Posterior cingulate gyrus (tissue), 11 donors: Measurements from ENCODE around the gene IL1RAPL2.

ENCODE experiments used
- DNase-seq, 10 donors: peaks; one replicate each; pipeline versions ENCODE4 v3.0.0 to v3.0.0-alpha.2; 2020 to 2021; ENCODE audit warnings: mixed read lengths in 3 of 10
- intact Hi-C: fragments of 100-400 bp; cut with DNase I; formaldehyde crosslinking; loops from one replicate; pipeline ENCODE4 v1.15.1; 2023

Gene IL1RAPL2

DNA sequence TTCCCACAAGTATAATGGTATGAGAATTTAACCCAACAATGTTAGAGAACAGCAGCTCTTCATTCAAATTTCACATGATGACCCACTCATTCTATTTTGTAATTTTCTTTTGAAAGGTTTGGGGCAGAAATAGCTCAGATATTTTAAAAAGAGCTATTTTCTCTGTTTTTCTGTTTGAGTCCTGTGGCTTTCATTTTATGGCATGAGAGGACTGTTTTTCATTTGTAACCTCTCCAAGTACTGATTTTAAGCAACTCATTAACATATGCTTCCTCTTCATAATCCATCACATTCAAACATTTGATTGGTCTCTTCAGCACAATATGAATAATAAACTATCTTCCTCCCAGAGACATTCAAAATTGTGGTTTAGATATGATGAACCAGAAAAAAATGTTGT, 783.5 kb downstream of the IL1RAPL2 start:
- DNase-seq = no peak
- intact Hi-C loops = no loop called here

DNA sequence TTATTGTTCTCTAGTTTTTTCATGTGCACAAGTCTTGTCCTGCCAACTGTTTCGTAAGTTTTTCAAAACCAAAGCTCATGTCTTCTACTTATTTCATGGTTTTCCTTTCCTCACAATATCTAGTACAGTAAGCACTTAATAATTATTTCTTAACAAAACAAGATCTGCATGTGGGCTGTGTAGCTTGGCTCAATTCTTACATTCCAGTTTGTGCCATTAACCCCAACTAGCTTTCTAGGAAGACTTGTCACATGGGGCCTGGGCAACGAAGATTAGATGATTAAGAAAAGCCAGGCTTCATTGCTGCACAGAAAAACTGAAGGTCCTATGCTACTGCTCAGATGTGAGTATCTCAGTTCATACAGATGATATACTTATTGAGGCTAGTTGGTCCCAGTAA, 809.8 kb downstream of the IL1RAPL2 start:
- intact Hi-C loops = no loop called here
- DNase-seq = no peak

DNA sequence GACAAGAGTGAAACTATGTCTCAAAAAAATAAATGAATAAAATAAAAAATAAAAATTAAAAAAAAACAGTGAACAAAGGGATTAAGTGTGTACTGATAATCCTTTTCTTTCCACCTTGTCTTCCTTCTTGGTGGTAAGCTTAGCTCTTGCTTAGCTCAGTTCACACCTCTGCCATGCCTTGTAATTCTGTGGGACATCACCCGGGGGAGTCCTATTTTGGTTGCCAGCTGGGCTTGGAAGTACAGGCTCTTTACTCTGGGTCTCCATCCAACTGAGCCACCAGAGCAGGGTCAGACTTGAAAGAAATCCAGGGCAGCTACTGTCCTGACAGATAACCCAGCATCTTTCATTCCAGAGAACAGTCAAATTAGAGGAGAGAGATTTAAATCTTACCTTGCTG, 858.7 kb downstream of the IL1RAPL2 start:
- intact Hi-C loops = no loop called here
- no peak for DNase-seq

DNA sequence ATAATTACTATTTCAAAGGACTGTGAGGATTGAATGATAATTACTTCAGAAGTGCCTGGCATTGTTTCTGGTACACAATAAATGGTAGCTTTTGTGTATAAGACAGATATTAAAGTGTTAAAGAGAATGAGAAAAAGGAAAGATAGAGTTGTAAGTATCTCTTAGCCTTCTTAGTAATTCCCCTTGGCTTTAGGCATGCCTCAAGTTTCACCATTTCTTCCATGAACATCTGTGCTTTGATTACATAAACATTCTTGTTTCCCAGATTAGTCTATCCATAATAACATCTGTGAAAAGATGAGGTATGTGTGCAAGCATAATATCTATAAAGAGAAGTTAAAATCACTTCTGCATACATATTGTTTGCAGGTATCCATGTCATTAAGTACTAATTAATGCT, 885.4 kb downstream of the IL1RAPL2 start:
- DNase-seq = no peak
- intact Hi-C loops = no loop called here

DNA sequence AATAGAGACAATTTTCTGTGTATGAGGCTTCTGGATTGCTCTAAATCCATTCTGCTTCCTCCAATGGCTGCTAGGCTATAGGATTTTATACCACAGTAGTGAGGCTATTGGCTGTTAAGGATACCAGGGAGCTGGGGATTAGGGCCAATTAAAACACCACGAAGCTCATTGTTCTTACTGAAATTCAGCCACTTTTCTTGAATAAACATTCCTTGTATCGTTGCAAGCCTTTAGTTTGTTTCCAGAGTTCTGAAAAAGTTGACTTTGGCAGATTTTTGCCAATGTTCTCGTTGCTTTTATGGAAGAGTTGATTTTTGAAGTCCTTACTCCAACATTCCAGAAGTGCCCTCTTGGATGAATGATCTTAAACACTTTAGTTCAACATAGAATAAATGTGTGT, 892.8 kb downstream of the IL1RAPL2 start:
- intact Hi-C loops = no loop called here

DNA sequence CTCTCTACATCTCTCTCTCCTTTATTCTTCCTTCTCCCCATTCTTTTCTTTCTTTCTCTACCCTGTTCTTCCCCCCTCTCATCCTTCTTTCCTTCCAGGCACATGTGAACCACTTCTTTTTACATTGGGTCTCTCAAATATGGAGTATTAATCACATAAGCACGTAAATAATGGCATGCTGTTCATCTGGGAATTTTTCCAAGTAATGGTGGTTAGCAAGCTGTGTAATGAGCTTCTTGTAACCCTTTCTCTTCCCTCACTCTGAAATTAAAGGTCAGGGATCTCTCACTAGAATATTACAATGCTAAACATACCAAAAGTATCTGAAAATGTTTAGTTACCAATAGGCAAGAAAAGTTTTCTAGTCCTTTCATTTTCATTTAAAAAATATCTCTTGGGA, 894.4 kb downstream of the IL1RAPL2 start:
- intact Hi-C loops = no loop called here
- DNase-seq = no peak

More for the DNA sequence above, 892.8 kb downstream of the IL1RAPL2 start:
- no peak for DNase-seq

DNA sequence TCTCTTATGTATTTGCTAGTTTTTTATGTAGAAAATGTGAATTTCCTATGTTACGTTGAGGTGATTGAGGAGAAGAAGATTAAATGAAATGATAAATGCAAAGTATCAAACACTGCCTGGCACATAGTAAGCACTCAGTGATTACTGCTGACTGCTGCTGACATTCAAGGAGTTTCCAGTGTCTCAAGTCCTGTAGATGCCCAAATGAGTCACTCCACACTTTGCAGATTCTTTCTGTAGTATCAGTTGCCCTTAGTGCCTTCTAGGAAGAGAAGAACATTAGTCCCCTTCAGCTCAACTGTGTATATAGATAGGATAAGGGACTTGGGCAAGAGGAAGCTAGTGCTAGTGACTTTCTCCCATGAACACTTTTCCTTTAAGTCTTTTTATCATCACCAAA, 895.0 kb downstream of the IL1RAPL2 start:
- no peak for DNase-seq
- intact Hi-C loops = no loop called here

DNA sequence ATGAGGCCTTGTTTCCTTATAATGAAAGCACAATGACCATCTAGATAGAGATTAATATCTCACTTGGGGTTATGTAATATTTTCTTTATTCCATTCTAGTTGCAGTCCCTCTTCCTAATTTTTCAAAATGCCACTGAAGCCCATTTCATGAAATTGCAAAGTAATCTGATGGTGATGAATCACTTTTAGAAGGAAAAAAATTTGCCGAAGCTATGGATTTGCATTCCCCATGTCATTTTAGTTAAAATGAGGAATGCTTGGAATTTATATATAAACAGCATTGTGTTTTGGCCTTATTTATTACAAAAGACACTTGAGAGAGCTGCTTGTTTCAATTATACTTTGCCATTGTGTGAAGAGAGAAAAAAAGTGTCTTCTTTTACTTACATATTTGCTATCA, 896.2 kb downstream of the IL1RAPL2 start:
- intact Hi-C loops = no loop called here
- DNase-seq = no peak

DNA sequence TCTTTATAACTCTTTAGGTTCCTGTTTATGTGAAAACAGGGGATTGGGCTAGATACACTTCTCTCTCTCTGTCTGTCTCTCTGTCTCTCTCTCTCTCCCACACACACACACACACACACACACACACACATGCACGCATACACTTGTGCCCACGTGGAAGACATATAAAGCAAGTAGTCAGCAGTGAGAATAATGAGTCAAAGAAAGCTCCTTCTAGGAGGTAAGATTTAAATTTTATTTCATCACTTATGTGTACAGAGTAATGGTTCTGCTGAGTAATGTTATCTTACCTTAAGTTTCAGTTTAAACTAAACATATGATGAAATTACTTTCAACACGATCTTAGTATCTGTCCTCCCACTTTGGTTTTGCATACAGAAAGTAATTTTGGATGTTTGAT, 897.5 kb downstream of the IL1RAPL2 start:
- no peak for DNase-seq
- intact Hi-C loops = no loop called here

DNA sequence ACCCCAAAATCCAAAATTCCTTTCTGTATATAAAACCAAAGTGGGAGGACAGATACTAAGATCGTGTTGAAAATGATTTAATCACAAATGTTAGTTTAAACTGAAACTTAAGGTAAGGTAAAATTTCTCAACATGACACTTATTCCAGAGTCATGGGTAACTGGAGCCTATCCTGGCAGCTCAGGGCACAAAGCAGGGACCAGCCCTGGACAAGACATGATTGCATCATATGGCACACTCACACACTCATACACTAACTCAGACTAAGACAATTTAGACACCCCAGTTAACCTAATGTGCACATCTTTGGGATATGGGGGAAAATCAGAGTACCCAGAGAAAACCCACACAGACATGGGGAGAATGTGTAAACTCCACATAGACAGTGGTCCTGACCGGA, 898.6 kb downstream of the IL1RAPL2 start:
- no peak for DNase-seq
- intact Hi-C loops = no loop called here

DNA sequence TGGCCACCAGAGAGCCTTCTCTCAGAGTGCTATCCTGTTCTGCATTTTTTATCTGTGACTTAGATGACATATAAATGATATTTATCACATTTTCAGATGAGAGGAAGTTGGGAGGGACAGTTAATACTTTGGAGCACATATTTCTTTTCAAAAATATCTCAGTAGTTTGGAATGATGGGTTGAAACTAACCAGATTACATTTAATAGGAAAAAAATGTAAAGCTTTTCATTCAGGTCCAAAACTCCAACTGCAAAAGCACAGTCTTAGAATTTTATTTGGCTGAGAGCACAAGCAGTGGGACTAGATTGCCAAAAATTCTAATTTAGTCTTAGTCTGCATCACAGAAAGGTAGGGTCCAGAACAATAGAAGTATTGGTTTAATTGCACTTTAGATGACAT, 902.7 kb downstream of the IL1RAPL2 start:
- DNase-seq = no peak
- intact Hi-C loops = no loop called here

DNA sequence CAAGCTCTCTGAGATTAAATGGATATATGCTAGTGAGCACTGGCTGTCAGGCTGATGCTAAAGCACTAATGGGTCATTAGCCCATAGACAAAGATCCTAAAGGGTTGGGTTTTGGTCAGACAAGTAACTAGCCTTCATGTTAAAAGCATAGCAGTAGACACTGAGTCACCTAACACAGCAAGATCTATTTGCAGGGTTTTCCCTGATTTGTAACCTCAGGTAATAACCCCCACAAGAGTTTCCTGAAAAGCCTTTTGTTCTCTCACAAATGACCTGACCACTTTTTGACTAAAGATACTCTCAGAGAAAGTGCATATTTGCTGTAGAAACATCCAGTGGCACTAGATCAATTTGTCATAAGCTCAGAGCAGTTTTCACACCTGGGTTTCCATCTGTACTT, 905.6 kb downstream of the IL1RAPL2 start:
- no peak for DNase-seq
- intact Hi-C loops = no loop called here

DNA sequence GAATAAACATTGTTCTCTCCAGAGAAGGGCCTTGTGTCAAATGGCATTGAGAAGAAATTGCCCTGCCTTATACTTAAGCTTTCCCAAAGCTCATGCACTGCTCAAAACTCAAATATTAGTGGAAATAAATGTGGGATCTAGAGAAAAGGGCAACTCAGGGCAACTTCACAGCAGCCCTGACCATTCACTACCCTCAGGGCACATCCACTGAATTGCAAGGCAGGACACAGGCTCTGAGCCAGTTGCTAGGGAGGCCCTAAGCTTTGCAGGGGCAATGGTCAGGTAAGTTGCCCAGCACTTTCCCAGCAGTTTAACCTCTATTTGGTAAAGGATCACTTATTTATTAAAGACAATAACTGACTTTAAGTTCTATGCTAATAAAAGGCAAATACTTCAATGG, 909.8 kb downstream of the IL1RAPL2 start:
- DNase-seq = no peak
- intact Hi-C loops = no loop called here

DNA sequence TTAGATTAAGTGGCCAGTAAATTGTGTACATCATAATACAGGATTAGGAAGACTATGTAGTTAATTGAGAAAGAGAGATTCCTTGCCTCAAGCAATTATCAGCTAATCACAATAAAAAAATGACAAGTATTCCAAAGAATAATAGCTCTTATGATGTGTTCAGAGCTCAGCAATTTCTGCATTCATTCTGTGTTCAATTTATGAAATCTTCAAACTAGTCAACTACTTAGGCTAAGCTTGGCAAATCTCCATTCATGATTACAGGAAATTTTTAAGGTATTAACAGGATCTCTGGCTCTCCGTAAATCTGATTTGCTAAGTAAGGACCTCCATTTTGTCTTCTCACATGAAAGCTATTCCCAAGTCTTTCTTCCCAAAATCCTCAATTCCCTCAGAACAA, 911.4 kb downstream of the IL1RAPL2 start:
- DNase-seq = no peak
- intact Hi-C loops = no loop called here

DNA sequence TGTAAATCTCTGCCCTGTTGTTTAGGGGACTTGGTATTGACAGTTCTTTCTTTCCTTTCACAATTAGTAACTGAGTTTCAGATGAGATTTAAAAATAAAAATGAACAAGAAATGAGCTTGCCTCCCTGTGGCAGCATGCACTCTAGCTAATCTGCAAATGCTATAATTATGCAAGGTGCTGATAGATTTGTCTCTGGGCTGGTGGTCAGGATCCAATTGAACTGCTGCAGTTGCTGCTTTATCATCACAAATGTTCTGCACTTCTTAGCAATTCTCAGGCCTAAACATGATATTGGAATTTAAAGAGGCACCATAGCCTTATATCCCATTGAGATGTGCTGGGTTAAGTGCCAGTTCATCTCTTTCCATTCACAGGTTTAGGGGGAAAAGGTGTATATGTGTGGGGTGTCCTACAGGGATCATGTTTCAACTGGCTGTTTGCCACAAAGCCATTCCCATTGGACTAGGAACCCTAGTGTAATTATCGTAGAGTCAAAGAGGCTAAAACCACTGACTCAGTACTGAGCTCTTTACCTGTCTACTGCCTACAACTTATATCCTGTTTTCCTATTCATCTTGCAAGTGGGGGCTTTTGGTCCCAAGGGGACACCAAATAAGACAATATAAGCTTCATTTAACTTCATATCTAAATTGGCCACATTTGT, 914.8 kb downstream of the IL1RAPL2 start:
- intact Hi-C loops = no loop called here
- no peak for DNase-seq

DNA sequence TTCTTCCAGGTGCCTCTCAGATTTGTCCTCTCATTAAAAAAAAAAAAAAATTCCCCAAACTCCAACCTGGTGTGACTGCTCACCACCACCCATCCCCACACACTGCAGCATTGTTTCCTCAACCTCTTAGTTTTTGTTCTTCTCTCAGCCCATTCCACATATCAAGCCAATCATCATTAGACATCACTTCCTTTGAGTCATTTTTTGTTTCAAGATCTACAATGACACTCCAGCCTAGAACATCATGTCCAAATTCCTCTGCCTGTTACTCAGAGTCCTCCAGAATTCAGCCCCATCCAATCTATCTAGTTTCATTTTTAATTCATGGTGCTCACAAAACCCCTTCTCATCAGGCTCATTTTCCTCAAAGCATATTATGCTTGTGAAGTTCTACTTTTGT, 917.0 kb downstream of the IL1RAPL2 start:
- no peak for DNase-seq
- intact Hi-C loops = no loop called here

DNA sequence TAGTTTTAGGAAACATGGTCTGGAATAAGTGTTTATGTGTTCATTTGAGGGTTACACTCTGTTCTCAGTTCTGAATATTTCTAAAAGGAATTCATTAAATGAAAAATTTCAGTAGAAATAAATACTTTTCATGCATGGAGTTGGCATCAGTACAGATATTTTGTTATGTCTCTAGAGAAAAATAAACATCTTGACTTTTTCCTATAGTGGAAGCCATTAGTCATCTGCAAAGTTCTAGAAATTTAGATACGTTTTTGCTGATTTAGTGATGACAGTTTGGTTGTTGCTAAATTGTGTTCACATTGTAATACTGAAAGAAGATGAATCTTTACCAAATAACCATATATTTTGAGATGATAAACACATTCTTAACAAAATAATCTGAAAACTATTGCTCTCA, 922.7 kb downstream of the IL1RAPL2 start:
- no peak for DNase-seq
- intact Hi-C loops = no loop called here

DNA sequence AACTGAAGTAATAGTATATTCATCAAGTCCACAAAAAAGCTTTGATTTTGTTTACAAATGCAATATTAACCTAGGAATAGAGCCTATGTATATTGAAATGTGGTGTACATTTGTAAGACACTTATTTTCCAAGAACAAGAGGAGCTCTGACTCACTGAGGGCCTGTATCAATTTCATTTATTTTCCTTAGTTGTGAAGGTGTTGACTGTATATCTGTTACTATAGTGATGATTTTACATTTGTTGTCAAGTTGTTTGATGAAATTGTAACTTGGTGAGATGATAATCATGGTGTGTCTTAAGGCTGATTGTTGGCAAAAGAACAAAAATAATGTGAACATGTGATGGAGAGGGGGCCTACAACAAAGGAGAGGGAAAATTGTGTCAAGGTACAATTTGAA, 929.4 kb downstream of the IL1RAPL2 start:
- intact Hi-C loops = no loop called here
- no peak for DNase-seq

DNA sequence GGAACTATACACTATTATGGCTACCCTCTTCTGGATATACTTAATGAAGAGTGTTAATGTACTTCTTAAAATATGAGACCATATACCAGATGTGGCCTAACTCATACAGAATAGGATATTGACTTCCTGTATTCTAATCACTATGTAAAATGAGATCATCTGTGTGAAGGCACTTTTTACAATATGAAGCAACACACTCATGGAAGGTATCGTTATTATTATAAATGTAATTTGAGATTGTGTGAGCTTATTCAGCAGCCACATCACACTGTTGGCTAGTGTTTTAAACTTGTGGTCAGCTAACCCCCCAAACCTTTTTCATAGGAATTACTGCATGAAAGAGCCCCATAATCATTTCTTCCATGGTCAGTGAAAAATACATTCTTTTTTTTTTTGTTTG, 936.3 kb downstream of the IL1RAPL2 start:
- intact Hi-C loops = no loop called here

DNA sequence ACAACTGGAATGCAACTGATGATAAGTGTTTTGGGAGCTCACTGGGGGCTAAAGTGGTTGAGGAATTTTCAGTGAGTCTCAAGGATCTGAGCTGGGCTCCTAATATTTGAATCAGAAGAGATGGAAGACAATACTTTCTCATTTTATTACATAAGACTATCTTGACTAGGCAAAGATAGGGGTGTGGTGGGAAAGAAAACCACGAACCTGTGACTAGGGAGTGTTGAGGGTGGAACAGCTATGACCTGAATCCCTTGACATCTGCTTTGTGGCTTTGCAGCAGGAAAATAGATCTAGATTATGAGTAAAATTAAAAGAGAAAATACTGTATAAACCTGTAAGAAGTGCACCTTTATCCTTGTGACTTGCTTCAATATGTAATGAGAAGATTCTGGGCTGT, 949.6 kb downstream of the IL1RAPL2 start:
- intact Hi-C loops = no loop called here
- no peak for DNase-seq

More for the DNA sequence above, 936.3 kb downstream of the IL1RAPL2 start:
- no peak for DNase-seq

DNA sequence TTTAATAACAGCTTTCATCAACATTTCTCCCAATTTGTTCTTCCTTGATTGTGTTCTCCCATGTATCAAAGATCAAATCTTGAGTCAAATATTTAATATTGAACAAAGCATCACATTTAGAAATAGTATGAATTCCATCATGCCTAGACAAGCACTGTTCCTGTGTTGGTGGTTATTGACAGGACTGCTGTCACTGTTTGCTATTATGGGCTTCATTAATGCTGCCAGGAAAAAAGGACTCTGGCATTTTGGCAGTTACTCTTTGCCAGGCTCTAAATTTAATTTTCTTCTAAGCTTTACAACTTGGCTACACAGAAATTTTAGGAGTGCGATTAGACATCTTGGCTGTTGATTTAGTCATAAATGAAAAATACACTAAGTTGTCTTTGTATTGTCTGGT, 960.4 kb downstream of the IL1RAPL2 start:
- intact Hi-C loops = no loop called here
- no peak for DNase-seq

DNA sequence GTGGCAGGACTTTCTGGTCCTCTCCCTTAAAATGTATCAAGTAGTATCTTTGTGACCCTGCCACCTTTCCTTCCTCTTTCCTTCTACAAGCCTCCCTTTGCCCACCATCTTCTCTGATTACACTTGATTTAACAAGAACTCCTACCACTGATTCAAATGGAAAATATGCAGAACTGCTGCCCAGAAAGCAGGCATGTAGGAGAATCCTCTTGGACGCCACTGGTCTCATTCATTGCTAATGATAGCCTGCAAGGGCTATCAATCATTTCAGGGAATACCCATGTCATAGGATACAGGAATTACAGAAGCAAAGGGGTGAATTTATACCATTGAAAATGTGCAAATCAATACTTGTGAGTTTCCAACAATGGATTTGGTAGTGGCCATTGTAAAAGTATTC, 961.8 kb downstream of the IL1RAPL2 start:
- no peak for DNase-seq
- intact Hi-C loops = no loop called here

DNA sequence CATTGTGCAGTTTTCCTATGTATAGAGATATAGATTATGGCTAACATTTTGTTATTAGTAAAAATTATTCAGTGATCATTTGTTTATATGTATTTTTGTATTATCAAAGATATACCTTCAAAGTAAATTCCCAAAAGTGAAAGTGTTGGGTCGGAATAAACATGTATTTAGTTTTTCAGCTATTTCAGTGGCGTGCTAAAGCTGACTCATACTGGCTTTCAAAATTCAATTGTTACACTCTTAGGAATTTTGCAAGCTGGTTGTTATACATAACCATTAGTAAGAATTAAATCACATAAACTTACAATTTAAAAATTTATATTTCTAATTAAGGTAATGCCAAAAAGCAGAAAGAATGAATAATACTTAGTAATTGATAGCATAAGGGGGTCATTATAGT, 968.0 kb downstream of the IL1RAPL2 start:
- DNase-seq = no peak
- intact Hi-C loops = no loop called here
